ENCODE data around the gene DUSP7. TPM values are rescaled to one million over a fixed set of nuclear protein-coding genes. Genes with fewer than 3 reads are reported as not detected.

The DUSP7 gene
- total and polyA plus RNA-seq, 9 of the 15 experiments (the other 6 are each of a cell fraction or from before 2014, with no cell fraction given) = 0.45 to 15.8 (median 8.2) TPM

- TF ChIP-seq, protein P1, sequence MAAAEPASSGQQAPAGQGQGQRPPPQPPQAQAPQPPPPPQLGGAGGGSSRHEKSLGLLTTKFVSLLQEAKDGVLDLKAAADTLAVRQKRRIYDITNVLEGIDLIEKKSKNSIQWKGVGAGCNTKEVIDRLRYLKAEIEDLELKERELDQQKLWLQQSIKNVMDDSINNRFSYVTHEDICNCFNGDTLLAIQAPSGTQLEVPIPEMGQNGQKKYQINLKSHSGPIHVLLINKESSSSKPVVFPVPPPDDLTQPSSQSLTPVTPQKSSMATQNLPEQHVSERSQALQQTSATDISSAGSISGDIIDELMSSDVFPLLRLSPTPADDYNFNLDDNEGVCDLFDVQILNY (CRISPR knock-in tag; IDR thresholded peaks at IDR 0.05) = no peak
- peak; percentile 60; the same call in 1 of the 2 replicates for TF ChIP-seq POLR2AphosphoS5 (IDR thresholded peaks at IDR 0.05; ENCODE audit: control insufficient read depth, insufficient read depth, low read depth, low read length)
- no peak for TF ChIP-seq SAFB (IDR thresholded peaks at IDR 0.05; ENCODE audit: borderline replicate concordance, low read depth, low read length)
- no peak for TF ChIP-seq ZFPM2 (CRISPR knock-in tag; IDR thresholded peaks at IDR 0.05)
- peak in 1 of 2 experiments; percentile 75; a peak in 2 of 4 replicates for TF ChIP-seq RCOR1 (IDR thresholded peaks at IDR 0.05; ENCODE audit: borderline replicate concordance in 1 of 2, low read depth in 2 of 2, low read length in 2 of 2)
- TF ChIP-seq RAD21 (CRISPR knock-in tag; conservative IDR thresholded peaks at IDR 0.05 in 1 of 2, IDR thresholded peaks at IDR 0.05 in 1 of 2) = no peak
- no peak for TF ChIP-seq BACH1 (tag; IDR thresholded peaks at IDR 0.05)
- no peak for TF ChIP-seq ZBTB34 (CRISPR knock-in tag; IDR thresholded peaks at IDR 0.05)
- TF ChIP-seq, protein P2, sequence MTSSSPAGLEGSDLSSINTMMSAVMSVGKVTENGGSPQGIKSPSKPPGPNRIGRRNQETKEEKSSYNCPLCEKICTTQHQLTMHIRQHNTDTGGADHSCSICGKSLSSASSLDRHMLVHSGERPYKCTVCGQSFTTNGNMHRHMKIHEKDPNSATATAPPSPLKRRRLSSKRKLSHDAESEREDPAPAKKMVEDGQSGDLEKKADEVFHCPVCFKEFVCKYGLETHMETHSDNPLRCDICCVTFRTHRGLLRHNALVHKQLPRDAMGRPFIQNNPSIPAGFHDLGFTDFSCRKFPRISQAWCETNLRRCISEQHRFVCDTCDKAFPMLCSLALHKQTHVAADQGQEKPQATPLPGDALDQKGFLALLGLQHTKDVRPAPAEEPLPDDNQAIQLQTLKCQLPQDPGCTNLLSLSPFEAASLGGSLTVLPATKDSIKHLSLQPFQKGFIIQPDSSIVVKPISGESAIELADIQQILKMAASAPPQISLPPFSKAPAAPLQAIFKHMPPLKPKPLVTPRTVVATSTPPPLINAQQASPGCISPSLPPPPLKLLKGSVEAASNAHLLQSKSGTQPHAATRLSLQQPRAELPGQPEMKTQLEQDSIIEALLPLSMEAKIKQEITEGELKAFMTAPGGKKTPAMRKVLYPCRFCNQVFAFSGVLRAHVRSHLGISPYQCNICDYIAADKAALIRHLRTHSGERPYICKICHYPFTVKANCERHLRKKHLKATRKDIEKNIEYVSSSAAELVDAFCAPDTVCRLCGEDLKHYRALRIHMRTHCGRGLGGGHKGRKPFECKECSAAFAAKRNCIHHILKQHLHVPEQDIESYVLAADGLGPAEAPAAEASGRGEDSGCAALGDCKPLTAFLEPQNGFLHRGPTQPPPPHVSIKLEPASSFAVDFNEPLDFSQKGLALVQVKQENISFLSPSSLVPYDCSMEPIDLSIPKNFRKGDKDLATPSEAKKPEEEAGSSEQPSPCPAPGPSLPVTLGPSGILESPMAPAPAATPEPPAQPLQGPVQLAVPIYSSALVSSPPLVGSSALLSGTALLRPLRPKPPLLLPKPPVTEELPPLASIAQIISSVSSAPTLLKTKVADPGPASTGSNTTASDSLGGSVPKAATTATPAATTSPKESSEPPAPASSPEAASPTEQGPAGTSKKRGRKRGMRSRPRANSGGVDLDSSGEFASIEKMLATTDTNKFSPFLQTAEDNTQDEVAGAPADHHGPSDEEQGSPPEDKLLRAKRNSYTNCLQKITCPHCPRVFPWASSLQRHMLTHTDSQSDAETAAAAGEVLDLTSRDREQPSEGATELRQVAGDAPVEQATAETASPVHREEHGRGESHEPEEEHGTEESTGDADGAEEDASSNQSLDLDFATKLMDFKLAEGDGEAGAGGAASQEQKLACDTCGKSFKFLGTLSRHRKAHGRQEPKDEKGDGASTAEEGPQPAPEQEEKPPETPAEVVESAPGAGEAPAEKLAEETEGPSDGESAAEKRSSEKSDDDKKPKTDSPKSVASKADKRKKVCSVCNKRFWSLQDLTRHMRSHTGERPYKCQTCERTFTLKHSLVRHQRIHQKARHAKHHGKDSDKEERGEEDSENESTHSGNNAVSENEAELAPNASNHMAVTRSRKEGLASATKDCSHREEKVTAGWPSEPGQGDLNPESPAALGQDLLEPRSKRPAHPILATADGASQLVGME (CRISPR knock-in tag; IDR thresholded peaks at IDR 0.05) = no peak
- no peak for TF ChIP-seq IRF9 (tag; IDR thresholded peaks at IDR 0.05)
- TF ChIP-seq, protein P3, sequence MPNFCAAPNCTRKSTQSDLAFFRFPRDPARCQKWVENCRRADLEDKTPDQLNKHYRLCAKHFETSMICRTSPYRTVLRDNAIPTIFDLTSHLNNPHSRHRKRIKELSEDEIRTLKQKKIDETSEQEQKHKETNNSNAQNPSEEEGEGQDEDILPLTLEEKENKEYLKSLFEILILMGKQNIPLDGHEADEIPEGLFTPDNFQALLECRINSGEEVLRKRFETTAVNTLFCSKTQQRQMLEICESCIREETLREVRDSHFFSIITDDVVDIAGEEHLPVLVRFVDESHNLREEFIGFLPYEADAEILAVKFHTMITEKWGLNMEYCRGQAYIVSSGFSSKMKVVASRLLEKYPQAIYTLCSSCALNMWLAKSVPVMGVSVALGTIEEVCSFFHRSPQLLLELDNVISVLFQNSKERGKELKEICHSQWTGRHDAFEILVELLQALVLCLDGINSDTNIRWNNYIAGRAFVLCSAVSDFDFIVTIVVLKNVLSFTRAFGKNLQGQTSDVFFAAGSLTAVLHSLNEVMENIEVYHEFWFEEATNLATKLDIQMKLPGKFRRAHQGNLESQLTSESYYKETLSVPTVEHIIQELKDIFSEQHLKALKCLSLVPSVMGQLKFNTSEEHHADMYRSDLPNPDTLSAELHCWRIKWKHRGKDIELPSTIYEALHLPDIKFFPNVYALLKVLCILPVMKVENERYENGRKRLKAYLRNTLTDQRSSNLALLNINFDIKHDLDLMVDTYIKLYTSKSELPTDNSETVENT (CRISPR knock-in tag; IDR thresholded peaks at IDR 0.05) = no peak
- no peak for TF ChIP-seq TCF7 (IDR thresholded peaks at IDR 0.05; ENCODE audit: borderline replicate concordance)
- no peak for TF ChIP-seq ZFP1 (CRISPR knock-in tag; IDR thresholded peaks at IDR 0.05)
- no peak for TF ChIP-seq RBFOX2 (IDR thresholded peaks at IDR 0.05; ENCODE audit: low read depth, low read length)
- TF ChIP-seq GATA2 (CRISPR knock-in tag; IDR thresholded peaks at IDR 0.05) = peak; percentile 46; the same call in 1 of the 2 replicates
- TF ChIP-seq FOXA1 (IDR thresholded peaks at IDR 0.05; ENCODE audit: borderline replicate concordance) = no peak
- no peak for TF ChIP-seq DMBX1 (CRISPR knock-in tag; IDR thresholded peaks at IDR 0.05; ENCODE audit: borderline replicate concordance)
Observed at GRCh38 chr3:52029053-52029452, 27.3 kb downstream of the DUSP7 start (continued).
